HG03521 (cell line): ENCODE results near the gene TMC5.
"Not testable (repeated sequence)": the region's sequence is repeated elsewhere in the genome, so short reads cannot be mapped to it uniquely, and the experiment has no call there.

Experiments
- ATAC-seq: cut with Tn5 transposase; IDR thresholded peaks from one replicate; pipeline ENCODE4 v1.9.1; 2021; ENCODE audit warnings: mild to moderate bottlenecking, moderate library complexity; ENCODE audit not compliant: unreplicated experiment

Gene TMC5

GRCh38 chr16:19417640-19418039, at the start of gene TMC5:
Gene TMC5, plus strand, starts transcription at chr16:19417883. Its CDS starts 22,156 bp downstream, at chr16:19440039.
- no peak for ATAC-seq

- ATAC-seq, result not testable (repeated sequence)
Measured at GRCh38 chr16:19372541-19372940, 45.1 kb upstream of the TMC5 start.

GRCh38 chr16:19374402-19374801, 43.3 kb upstream of the TMC5 start:
- no peak for ATAC-seq

GRCh38 chr16:19375561-19376158, 42.0 kb upstream of the TMC5 start:
- no peak for ATAC-seq

GRCh38 chr16:19377864-19378263, 39.8 kb upstream of the TMC5 start:
- ATAC-seq, result no peak

GRCh38 chr16:19378511-19378910, 39.2 kb upstream of the TMC5 start:
- no peak for ATAC-seq

GRCh38 chr16:19379838-19380237, 37.8 kb upstream of the TMC5 start:
- ATAC-seq, result no peak

- no peak for ATAC-seq
Measured at GRCh38 chr16:19380328-19380727, 37.4 kb upstream of the TMC5 start.

GRCh38 chr16:19382084-19382801, 35.4 kb upstream of the TMC5 start:
- ATAC-seq, result no peak

- ATAC-seq, result no peak
Measured at GRCh38 chr16:19382887-19383816, 34.5 kb upstream of the TMC5 start.

- no peak for ATAC-seq
Measured at GRCh38 chr16:19384656-19385055, 33.0 kb upstream of the TMC5 start.

- ATAC-seq, result no peak
Measured at GRCh38 chr16:19386525-19386924, 31.2 kb upstream of the TMC5 start.

- ATAC-seq, result no peak
Measured at GRCh38 chr16:19389246-19389645, 28.4 kb upstream of the TMC5 start.

GRCh38 chr16:19391185-19391776, 26.4 kb upstream of the TMC5 start:
- not testable (repeated sequence) for ATAC-seq

GRCh38 chr16:19392352-19392751, 25.3 kb upstream of the TMC5 start:
- ATAC-seq, result no peak

- ATAC-seq, result no peak
Measured at GRCh38 chr16:19393226-19394111, 24.2 kb upstream of the TMC5 start.

GRCh38 chr16:19395646-19396267, 21.9 kb upstream of the TMC5 start:
- not testable (repeated sequence) for ATAC-seq

- no peak for ATAC-seq
Measured at GRCh38 chr16:19396555-19397011, 21.1 kb upstream of the TMC5 start.

- ATAC-seq, result not testable (repeated sequence)
Measured at GRCh38 chr16:19397373-19397772, 20.3 kb upstream of the TMC5 start.

GRCh38 chr16:19400711-19401110, 17.0 kb upstream of the TMC5 start:
- ATAC-seq, result no peak
